RWPE1 (cell line): ENCODE results near the gene ZNF569.

Source experiments
- CTCF ChIA-PET: fragments of 350-600 bp; sonication (Branson Sonifier 250); formaldehyde crosslinking; extraction: SDS; loops from one replicate; lab custom pipeline; 2021; lab: Yijun Ruan, JAX
- POLR2A ChIA-PET: fragments of 400-600 bp; formaldehyde crosslinking; extraction: SDS; loops from one replicate; lab custom pipeline; 2020; ENCODE audit warnings: antibody characterized with exemption; ENCODE audit not compliant: low non-redundant PET; lab: Yijun Ruan, JAX
- DNase-seq: peaks from one replicate; pipeline ENCODE4 v3.0.0; 2012; ENCODE audit warnings: low spot score
- H3K27ac ChIP-seq: fragments of 450-650 bp; 2 replicates; pipeline ENCODE4 v1.5.1; 2017
- CTCF ChIP-seq: fragments of 450-650 bp; conservative IDR thresholded peaks from 2 replicates; pipeline ENCODE4 v1.5.1; 2017; ENCODE audit warnings: low read depth, mild to moderate bottlenecking

ZNF569 gene

GRCh38 chr19:37361994-37362393 lies 105.2 kb downstream of the ZNF569 start:
- ChIA-PET CTCF (no interaction called here), POLR2A (no interaction called here)
- no peak for TF ChIP-seq CTCF
- no peak overlapping the region for H3K27ac ChIP-seq
- DNase-seq = no peak
